NK-92 (cell line): ENCODE measurements around the gene S1PR1.

Experiments
- DNase-seq: peaks from one replicate; lab custom pipeline; 2025; ENCODE audit not compliant: unreplicated experiment; lab: John Stamatoyannopoulos, UW

Gene S1PR1

DNA sequence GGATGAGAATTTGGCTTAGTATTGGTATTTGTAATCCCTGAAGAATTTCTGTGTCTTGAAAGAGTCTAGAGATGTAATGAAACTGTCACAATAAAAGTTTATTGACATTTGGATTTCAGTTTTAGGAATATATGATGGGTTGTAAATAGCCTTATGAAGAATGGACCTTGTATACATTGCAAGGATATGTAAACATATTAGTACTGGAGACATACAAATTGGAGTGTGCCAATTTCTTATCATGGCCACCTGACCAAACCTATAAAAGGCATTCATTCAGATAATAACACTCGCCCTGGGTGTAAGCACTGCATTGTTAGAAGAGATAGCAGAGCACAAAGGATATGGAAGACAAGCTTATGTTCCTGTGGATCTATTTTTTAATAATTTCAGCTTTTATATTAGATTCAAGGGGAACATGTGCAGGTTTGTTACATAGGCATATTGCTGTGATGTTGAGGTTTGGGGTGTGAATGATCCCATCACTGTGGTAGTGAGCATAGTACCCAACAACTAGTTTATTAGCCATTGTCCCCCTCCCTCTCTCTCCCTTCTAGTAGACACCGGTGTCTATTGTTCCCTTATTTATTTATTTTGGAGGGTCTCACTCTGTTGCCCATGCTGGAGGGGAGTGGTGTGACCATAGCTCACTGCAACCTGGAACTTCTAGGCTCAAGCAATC lies 8.6 kb downstream of the S1PR1 start:
- DNase-seq = no peak

DNA sequence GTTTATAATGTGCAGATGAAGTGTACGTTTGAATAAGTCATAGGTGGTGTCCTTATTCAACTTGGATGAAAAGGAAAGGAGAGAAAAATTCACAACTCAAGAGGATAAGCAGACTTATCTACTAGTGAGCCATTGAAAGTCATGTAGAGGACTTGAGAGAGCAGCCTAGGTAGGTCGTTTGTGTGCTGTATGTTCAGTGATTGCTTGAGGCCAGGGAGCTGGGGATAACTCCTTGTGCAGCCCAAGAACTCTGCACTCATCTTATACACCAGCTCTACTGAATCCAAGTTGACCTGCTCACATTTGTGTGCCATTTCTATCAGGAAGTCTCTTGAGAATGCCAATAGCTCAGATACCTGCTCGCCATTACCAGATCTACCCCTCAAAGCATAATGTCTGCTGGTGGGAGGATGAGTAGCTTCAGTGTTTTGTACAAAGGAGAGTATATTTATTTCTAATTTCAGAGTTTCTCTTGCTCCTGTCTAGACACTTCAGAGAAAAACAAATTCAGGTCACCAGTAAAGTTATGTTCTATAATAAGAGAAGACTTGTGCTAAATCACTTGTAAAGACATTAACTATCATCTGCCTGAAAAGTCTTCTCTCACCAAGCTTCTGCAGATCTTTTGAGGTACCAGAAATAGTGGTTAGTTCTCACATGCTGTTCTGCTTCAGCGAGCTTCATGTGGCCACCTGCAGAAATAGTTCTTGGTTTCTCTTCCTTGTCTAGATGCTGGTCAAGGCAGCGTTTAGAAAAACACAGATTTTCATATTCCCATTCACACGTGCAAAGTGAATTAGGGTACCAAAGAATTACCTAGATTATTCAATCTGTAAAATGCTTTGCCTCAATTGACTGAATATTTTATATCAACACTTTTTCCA lies 10.8 kb downstream of the S1PR1 start:
- DNase-seq = no peak

DNA sequence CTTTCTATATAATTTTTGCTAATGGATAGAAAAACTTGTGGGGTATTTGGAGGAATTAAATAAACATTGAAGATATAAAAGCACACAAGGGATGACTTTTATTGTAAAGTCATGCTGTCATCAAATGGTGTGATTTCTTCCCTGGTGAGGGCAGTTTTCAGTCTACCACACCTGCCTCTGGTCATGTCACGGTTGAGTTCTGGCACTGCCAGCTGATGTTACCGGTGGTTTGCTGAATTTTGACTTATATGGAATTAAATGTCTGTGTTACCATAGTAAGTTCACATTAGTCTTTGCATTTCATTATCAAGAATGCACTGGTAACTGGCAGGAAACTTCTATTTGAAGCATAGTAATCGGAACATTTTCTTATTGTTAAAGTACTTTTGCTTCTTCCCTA lies 13.4 kb downstream of the S1PR1 start:
- DNase-seq = no peak

DNA sequence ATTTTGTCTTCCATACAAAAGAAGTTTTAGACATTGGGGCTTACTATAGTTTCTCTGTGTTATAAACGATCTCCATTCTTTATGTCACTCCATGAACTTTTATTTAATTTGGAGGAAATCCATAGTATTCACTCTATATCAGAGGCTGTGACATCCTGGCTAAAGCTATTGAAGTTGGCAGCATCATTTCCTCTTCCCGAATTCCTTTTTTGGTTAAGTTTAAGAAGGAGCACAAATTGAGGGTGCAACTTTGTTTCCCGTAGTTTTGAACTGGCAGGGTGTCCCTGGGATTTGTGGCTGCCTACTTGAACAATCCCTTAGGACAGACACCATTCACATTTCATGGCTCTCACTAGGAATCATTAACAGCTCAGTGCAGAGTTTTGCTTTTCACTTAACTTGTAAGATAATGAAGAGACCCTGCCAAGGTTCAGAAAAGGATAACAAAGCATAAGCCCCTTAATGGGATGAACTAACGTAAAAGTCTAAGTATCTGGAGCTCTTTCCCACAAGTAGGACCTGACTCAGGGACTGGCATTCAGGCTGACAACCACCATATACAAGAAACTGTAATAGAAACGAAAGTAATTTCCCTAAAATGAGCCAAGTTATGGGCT lies 13.9 kb downstream of the S1PR1 start:
- no peak for DNase-seq

DNA sequence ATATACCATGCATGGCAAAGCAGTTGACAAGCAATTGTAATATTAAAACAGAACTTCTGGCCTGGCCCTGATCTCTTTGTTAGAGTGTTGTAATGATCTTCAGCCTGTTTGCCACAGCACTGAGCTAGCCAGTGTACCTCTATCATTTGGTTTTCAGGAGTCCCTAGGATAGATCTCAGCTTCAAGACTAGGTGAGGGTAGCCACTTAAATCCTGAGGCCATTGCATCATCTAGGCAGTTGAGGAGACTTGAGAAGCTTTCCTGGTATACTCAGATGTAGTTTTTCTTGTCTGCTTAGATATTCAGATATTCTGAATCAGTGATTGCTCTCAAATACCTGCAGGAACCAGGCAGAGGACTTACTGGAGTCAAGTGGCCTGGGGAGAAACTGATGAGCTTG lies 14.7 kb downstream of the S1PR1 start:
- DNase-seq = no peak

DNA sequence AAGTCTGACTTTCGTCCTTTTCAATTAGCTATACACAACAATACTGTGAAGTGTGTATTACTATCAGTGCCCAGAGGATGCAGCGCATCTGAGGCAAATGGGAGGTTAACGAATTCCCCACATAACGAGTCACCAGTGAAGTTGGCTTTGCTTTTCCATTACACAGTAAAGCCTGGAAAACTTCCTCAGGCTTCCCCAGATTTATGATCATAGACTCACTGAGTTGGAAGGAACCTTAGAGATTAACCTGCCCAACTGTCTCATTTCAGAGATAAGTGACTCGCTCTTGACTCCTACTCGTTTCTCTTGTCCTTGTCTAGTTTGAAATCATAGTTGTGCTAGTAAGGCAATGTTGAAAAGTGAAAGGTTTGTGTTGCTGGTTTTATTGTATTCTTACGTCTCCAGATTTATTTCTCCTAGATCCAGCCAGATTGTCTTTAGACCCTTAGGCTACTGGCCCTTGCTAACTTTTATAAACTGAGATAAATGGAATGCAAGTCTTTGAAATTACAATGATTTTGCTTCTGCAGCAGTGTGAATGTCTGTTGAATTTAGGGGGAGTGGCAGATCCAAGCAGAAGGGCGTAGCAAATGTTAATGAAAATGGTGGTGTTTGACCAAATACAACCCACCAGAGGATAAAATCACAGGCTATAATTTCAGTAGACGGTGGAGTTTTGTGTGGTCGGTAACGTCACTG lies 17.3 kb downstream of the S1PR1 start:
- no peak for DNase-seq

DNA sequence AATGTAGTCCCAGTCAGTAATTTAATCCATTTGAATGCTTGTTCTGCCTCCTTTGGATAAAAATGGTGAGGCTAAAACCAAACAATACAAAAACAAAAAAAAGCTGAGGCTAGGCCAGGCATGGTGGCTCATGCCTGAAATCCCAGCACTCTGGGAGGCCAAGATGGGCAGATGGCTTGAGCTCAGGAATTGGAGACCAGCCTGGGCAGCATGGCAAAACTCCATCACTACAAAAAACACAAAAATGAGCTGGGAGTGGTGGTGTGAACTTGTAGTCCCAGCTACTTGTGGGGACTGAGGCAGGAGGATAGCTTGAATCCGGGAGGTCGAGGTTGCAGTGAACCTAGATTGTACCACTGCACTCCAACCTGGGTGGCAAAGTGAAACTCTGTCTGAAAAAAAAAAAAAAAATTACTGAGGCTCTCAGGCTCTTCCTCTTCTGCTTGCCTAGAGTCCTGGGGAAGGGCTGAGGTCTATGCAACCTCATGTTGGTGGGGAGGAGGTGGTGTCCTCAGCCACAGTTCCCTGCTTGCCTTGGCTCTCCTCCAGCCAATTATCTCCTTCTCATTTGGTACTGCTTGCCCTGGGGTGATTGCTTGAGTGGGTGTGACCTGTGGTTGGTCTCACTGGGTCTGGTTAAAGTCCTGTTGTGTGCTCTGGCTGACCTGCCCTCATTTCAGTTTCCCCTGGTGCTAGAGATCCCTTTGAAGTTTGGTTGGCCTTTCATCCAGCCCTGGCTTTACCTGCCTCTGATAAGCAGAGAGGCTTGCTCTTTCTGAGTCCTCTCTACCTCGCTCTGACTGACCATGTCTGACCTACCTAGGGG lies 20.9 kb downstream of the S1PR1 start:
- DNase-seq = no peak

DNA sequence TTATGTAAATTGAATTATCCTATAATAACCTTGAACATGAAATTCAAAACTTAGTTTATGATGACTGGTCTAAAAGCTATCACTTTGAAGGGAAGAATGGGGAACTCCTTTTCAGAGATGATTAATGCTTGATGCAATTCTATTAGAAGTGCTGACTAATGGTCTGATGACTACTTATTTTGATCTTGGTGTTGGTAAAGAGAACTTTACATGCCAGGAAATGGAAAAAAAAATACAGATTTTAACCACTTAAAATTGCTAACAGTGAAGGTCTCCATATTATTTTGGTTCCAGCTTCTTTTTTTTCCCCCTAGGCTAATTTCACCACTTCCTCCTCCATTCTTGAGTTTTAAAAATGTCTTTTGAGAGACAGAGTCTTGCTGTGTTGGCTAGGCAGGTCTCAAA lies 22.9 kb downstream of the S1PR1 start:
- no peak for DNase-seq

DNA sequence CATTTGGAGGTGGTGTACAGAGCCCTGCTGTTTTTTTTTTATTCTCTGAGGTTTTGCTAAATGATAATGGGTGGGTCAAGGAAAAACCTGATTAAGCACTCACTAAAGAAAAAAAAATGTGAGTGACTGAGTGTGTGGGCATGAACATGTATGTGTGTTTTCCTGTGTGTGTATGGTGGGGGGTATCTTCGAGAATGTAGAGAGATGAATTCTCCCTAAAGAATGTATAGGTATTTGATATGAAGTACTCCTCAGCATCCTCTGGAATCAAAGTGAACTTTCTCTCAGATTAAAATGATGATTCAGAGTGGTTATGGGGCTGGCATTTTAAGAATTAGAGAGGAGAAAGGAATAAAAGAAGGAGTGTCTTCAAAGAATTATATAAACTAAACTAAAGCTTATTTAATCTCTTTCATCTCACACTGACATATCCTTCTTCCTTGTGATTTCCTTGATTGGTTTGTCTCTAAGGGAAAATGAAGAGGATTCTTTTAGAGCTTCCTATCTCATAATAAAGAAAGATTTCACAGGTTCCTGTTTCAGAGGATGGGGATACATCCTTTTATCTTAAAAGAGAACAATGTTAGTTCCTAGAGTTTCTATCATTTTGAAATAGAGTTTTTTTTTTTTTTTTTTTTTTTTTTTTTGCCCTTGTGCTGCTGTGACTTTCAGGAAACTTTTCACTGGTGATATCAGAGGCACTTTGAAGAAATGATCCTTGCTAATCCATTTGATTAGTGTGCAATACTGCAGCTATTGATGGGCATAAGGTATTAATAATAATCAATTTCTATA lies 23.9 kb downstream of the S1PR1 start:
- DNase-seq = no peak

DNA sequence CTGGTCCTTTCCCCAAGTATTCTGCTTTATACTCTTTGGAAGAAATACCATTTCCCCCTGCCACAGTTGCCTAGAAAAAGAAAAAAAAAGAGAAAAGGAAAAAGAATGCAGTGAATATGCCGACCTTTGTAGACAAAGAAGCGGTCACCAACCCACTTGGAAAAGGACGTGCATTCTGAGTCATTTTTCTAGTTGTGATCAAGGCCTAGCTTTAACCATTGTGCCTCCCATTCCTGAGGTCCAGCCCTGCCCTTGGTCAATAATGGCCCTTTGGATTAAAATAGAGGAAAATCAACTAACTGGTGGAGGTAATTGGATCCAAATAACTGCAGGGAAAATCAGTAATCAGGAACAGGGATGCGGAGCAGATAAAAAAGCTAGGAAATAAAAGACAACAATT lies 24.8 kb downstream of the S1PR1 start:
- DNase-seq = no peak

DNA sequence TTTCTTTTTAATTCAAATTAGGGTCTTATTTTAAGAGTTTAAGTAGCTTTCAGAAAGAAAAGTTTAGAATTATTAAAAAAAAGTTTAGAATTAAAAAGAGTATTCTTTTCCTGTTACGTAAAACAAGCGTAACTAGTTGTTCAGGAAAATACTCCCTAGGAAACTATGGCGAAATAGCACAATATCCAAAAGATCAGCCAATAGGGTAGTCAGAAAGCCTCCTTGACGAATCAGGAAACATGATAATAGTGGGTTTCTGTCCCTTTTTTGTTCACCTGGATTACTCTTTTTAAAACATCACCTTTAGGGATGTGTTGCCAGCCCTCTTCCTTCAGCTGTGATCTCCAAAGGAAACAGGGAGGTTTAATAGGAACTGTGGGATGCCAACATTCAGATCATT lies 25.2 kb downstream of the S1PR1 start:
- no peak for DNase-seq

DNA sequence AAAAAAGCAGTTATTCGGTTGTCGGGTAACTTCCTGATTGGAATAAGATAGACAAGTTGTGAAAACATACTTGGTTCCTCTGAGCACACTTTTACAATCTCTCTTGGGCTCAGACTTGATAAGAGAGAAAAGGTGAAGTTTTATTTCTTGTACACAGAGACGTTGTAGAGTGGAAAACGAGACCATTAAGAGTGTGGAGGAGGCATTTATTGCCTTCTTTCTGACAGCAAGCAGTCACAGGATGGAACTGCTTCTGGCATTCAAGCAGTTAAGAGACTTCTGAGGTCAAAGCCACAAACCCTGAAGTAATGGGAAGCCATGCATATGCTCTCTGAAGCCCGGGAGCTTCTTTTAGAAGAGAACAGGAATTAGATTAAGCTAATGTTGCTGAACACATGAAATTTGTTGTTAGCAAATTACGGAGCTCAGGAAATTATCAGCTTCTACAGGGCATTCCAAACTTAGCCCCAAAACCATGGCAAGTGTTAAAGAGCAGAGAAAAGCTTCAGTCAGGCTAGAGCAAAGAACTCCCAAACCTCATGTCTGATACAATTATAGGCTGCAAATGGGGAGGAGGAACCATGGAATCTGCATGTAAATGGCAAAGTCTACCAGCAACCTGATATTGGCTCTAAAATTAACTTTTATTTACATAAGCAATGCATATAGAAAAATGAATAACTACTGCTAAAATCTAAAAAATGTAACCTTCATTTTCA lies 26.0 kb downstream of the S1PR1 start:
- DNase-seq = no peak

DNA sequence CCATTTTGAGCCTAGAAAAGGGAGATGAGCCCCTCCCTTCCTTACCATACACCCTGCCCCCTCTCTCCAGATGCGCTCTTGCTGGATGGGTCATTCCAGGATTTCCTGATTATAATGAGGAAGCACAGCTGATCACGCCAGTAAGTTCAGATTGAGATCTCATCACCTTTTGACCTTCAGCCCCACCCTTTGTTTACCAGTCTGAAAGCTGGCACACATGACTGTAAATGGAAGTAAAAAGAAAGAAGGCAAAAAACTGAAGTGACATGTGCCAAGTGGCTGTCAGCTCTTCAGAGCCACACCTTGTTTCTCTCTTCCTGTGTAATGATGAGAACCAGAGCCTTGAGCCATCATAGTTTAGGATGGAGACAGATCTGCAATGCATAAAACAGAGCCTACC lies 27.9 kb downstream of the S1PR1 start:
- no peak for DNase-seq

DNA sequence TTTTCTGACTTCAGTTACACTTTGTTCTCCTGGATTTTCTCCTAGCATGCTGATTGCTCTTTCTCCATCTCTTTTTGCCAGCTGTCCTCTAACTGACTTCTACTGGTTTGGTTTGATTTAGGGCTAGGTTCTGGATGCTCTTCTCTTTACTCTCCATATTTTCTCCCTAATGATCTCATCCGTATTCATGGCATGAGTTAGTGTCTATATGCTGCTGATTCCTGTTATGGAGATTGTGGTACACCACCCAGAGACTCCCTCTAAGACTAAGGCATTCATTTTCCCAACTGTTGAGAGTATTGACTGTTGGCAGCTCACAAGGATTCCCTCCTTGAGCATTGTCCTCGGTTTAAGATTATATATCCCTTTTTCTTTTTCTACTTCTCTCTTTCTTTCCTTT lies 28.9 kb downstream of the S1PR1 start:
- DNase-seq = no peak

DNA sequence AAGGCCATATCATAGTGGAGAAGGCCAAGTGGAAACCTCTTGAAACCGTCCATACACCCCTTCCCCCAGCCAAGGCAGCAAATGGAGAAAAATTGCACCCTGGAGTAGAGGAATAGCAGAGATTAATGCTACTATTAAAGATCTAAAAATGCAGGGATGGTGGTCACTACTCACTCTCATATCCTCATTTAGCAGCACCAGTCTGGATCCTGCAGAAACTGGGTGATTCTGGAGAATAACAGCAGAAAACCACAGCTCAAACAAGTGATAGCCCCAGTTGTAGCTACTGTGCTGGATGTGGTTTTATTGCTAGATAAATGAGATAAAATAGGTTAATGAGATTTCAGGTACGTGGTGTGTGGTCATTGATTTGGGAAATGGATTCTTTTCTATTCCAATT lies 30.3 kb downstream of the S1PR1 start:
- no peak for DNase-seq

DNA sequence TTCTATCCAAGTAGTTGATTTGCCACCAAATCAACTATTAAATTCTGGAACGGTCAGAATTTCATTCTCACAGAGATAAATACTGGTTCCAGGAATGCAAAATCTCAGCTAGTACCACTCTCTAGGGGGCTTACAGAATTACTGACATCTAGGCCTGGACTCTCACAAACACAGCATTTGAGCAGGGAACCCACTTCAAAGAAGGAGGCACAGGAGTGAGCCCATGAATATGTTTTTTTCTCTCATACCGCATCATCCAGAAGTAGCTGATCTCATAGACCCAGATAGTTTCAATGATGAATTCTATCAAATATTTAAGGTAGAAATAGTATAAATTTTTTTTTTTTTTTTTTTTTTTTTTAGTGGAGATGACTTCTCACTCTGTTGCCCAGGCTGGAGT lies 32.1 kb downstream of the S1PR1 start:
- no peak for DNase-seq

DNA sequence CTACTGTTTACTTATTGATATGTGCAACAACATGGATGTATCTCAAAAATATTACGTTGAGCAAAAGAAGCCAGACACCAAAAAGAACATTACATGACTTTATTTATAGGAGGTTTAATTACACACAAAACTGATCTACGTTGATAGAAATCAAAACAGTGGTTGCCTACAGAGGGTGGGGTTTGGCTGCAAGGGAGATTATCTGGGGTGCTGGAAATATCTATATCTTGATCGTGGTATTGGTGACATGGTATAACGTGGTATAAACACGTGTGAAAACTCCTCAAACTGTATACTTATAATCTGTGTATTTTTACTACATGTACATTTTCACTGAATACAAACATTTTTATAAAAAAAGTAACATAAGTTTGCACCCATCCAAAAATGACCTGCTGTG lies 38.9 kb downstream of the S1PR1 start:
- DNase-seq = no peak

DNA sequence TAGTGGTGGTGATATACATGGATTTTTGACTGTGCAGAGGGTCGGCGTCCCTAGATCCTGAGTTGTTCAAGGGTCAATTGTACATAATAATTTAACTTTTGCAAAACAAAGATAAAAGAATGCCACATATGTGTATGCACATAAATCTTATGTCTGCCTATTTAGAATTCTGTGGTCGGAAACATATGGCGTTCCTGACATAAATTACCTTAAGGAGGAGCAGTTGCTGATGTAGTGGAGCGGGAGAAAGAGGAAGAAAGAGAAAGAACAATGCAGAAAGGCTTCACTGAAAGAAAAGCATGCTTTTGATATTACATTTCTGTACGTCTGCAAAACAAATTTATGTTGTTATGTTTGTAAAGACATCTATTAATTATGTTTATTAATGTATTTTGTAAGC lies 40.0 kb downstream of the S1PR1 start:
- DNase-seq = no peak

DNA sequence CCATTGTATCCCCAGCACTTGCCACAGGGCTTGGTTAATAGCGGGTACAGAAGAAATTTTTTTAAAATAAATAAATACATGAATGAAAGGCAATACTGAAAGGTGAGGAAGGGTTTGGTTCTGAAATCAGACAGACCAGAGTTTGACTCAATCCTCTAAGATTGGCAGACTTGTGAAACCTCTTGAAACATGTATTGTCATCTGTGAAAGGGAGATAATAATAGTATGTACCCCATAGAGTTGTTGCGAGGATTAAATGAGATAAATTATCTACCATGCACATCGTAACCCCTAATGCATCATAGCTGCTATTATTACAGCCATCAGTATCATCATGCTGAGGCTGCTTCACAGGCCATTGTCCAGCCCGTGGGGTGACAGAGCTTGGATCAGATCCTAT lies 41.4 kb downstream of the S1PR1 start:
- no peak for DNase-seq
